ENCODE results near the gene ANKMY1.

GRCh38 chr2:240509667-240510512 lies 47.9 kb downstream of the ANKMY1 start:
- TF ChIP-seq POLR2AphosphoS5 (IDR thresholded peaks at IDR 0.05), result no peak
- TF ChIP-seq CTCF (IDR thresholded peaks at IDR 0.05), result no peak
- TF ChIP-seq POLR2A (IDR thresholded peaks at IDR 0.05), result no peak
- no peak for TF ChIP-seq EP300 (IDR thresholded peaks at IDR 0.05)

Data from stomach (tissue), 4 donors.